H9 (cell line): ENCODE results near the gene C19orf47. TPM values are rescaled to one million over a fixed set of nuclear protein-coding genes. Genes with fewer than 3 reads are reported as not detected.

Experiments used
- DNase-seq: peaks from one replicate; pipeline ENCODE4 v3.0.0-alpha.2; 2017
- H2AFZ ChIP-seq: one replicate; pipeline ENCODE4 v1.6.1; 2013; ENCODE audit warnings: mild to moderate bottlenecking, low read length, control low read depth, moderate library complexity
- H2AK5ac ChIP-seq: 2 replicates; pipeline ENCODE4 v1.6.1; 2013; ENCODE audit warnings: low read length, control low read depth, mixed read lengths; ENCODE audit not compliant: insufficient read length
- H2BK120ac ChIP-seq: one replicate; pipeline ENCODE4 v1.6.1; 2013; ENCODE audit warnings: low read depth, mild to moderate bottlenecking, low read length, control low read depth, inconsistent platforms; ENCODE audit not compliant: poor library complexity, severe bottlenecking
- H2BK12ac ChIP-seq: 2 replicates; pipeline ENCODE4 v1.6.1; 2013; ENCODE audit warnings: low read length, control low read depth, mixed read lengths, low read depth; ENCODE audit not compliant: insufficient read length
- H2BK15ac ChIP-seq: 2 replicates; pipeline ENCODE4 v1.6.1; 2013; ENCODE audit warnings: low read depth, low read length, control low read depth
- H2BK20ac ChIP-seq: one replicate; pipeline ENCODE4 v1.6.1; 2013; ENCODE audit warnings: low read depth, mild to moderate bottlenecking, low read length, control low read depth, inconsistent platforms; ENCODE audit not compliant: poor library complexity, severe bottlenecking
- H2BK5ac ChIP-seq: 2 replicates; pipeline ENCODE4 v1.6.1; 2013; ENCODE audit warnings: low read length, control low read depth, mixed read lengths; ENCODE audit not compliant: insufficient read length
- H3K14ac ChIP-seq: 2 replicates; pipeline ENCODE4 v1.6.1; 2013; ENCODE audit warnings: low read length, control low read depth; ENCODE audit not compliant: insufficient read depth
- H3K18ac ChIP-seq: 2 replicates; pipeline ENCODE4 v1.6.1; 2013; ENCODE audit warnings: low read depth, mild to moderate bottlenecking, mixed read lengths, low read length, control low read depth; ENCODE audit not compliant: insufficient read length
- H3K23ac ChIP-seq: 2 replicates; pipeline ENCODE4 v1.6.1; 2013; ENCODE audit warnings: low read length, control low read depth, mixed read lengths, low read depth; ENCODE audit not compliant: insufficient read length
- H3K23me2 ChIP-seq: 2 replicates; pipeline ENCODE4 v1.6.1; 2013; ENCODE audit warnings: low read depth, mild to moderate bottlenecking, mixed read lengths, low read length, control low read depth; ENCODE audit not compliant: insufficient read length, poor library complexity, severe bottlenecking
- H3K27ac ChIP-seq: 2 replicates; pipeline ENCODE4 v1.5.1; 2013; ENCODE audit warnings: low read length, control low read depth, mixed read lengths, low read depth; ENCODE audit not compliant: insufficient read length
- H3K27me3 ChIP-seq: 2 replicates; pipeline ENCODE4 v1.6.1; 2013; ENCODE audit warnings: low read length, control low read depth, inconsistent platforms; ENCODE audit not compliant: insufficient read depth
- H3K4ac ChIP-seq: 2 replicates; pipeline ENCODE4 v1.6.1; 2013; ENCODE audit warnings: low read depth, mild to moderate bottlenecking, control low read depth, inconsistent platforms, low read length, moderate library complexity
- H3K4me1 ChIP-seq: 2 replicates; pipeline ENCODE4 v1.6.1; 2013; ENCODE audit warnings: low read length, control low read depth, inconsistent platforms; ENCODE audit not compliant: insufficient read depth
- H3K4me2 ChIP-seq: 2 replicates; pipeline ENCODE4 v1.6.1; 2013; ENCODE audit warnings: low read length, control low read depth, mixed read lengths; ENCODE audit not compliant: insufficient read length, insufficient read depth
- H3K56ac ChIP-seq: 2 replicates; pipeline ENCODE4 v1.6.1; 2013; ENCODE audit warnings: low read depth, mild to moderate bottlenecking, mixed read lengths, low read length, control low read depth; ENCODE audit not compliant: insufficient read length
- H3K79me1 ChIP-seq: 2 replicates; pipeline ENCODE4 v1.6.1; 2013; ENCODE audit warnings: low read depth, mild to moderate bottlenecking, moderate library complexity, low read length, control low read depth, inconsistent platforms; ENCODE audit not compliant: insufficient read depth, poor library complexity, severe bottlenecking
- H3K79me2 ChIP-seq: 2 replicates; pipeline ENCODE4 v1.6.1; 2013; ENCODE audit warnings: low read length, control low read depth, inconsistent platforms; ENCODE audit not compliant: insufficient read depth
- H3K9ac ChIP-seq: 2 replicates; pipeline ENCODE4 v1.6.1; 2013; ENCODE audit warnings: low read length, control low read depth, mixed read lengths; ENCODE audit not compliant: insufficient read length; ENCODE audit errors: extremely low read depth
- H3K9me3 ChIP-seq: one replicate; pipeline ENCODE4 v1.6.1; 2013; ENCODE audit warnings: low read depth, low read length, inconsistent platforms; ENCODE audit not compliant: control insufficient read depth
- H3T11ph ChIP-seq: one replicate; pipeline ENCODE4 v1.6.1; 2013; ENCODE audit warnings: mild to moderate bottlenecking, low read length, control low read depth, inconsistent platforms
- H4K20me1 ChIP-seq: one replicate; pipeline ENCODE4 v1.6.1; 2013; ENCODE audit not compliant: control insufficient read depth, insufficient read length, insufficient read depth
- H4K5ac ChIP-seq: 2 replicates; pipeline ENCODE4 v1.6.1; 2013; ENCODE audit warnings: low read depth, mild to moderate bottlenecking, mixed read lengths, low read length, control low read depth; ENCODE audit not compliant: insufficient read length
- H4K8ac ChIP-seq: replicated peaks from 2 replicates; pipeline ENCODE4 v1.6.1; 2013; ENCODE audit warnings: low read length, control low read depth, mixed read lengths, low read depth; ENCODE audit not compliant: insufficient read length
- H4K91ac ChIP-seq: 2 replicates; pipeline ENCODE4 v1.6.1; 2013; ENCODE audit warnings: low read depth, mild to moderate bottlenecking, moderate library complexity, mixed read lengths, low read length, control low read depth; ENCODE audit not compliant: insufficient read length
- H3K27ac Mint-ChIP-seq, 3 experiments: 2 replicates in 2 of 3; 3 replicates in 1 of 3; pipeline ENCODE4 v1.8.0; 2020 to 2021; ENCODE audit warnings: mixed read lengths in 3 of 3, mild to moderate bottlenecking in 1 of 3, moderate library complexity in 1 of 3
- H3K27me3 Mint-ChIP-seq: 2 replicates; pipeline ENCODE4 v1.8.0; 2021; ENCODE audit warnings: low read depth, mild to moderate bottlenecking, moderate library complexity, mixed read lengths
- H3K36me3 Mint-ChIP-seq, 3 experiments: 2 replicates in 2 of 3; 3 replicates in 1 of 3; pipeline ENCODE4 v1.8.0; 2020 to 2021; ENCODE audit warnings: low read depth in 3 of 3, mixed read lengths in 3 of 3; ENCODE audit not compliant: insufficient read depth in 1 of 3
- H3K4me1 Mint-ChIP-seq, 2 experiments: 2 replicates each; pipeline ENCODE4 v1.8.0; 2020; ENCODE audit warnings: mixed read lengths in 2 of 2
- H3K4me3 Mint-ChIP-seq, 2 experiments: 2 replicates in 1 of 2; 3 replicates in 1 of 2; pipeline ENCODE4 v1.8.0; 2020 to 2021; ENCODE audit warnings: mild to moderate bottlenecking in 2 of 2, mixed read lengths in 2 of 2, moderate library complexity in 1 of 2
- H3K9me3 Mint-ChIP-seq, 2 experiments: 2 replicates in 1 of 2; 3 replicates in 1 of 2; pipeline ENCODE4 v1.8.0; 2020; ENCODE audit warnings: mild to moderate bottlenecking in 2 of 2, mixed read lengths in 2 of 2, moderate library complexity in 1 of 2
- CTCF ChIP-seq: fragments of 200-600 bp; sonication (generic); conservative IDR thresholded peaks from 3 replicates; pipeline ENCODE4 v1.8.0; 2021; ENCODE audit warnings: antibody characterized with exemption, mild to moderate bottlenecking
- WGBS: extraction: QIAGEN DNeasy Blood & Tissue Kit; methylation state at CpG from one replicate; pipeline ENCODE4 v1.1.7; 2013; ENCODE audit warnings: missing lambda C conversion rate, low lambda C conversion rate, mixed read lengths; ENCODE audit not compliant: insufficient read length; ENCODE audit errors: extremely low coverage; 5-methylcytosine and 5-hydroxymethylcytosine counted together
- total RNA-seq: library from RNA; stranded (reverse); gene quantifications from 2 replicates; pipeline ENCODE4 v1.2.1, GENCODE V29; 2021

C19orf47 gene
- total RNA-seq, 1 experiment from 2014 or later = 19.4 TPM

GRCh38 chr19:40279761-40280607, 68.2 kb downstream of the C19orf47 start:
- H2BK120ac ChIP-seq = no peak overlapping the region
- H3K56ac ChIP-seq = no peak overlapping the region
- H3K79me2 ChIP-seq = peaks cover 17% of the 10 kb centered on the region
- TF ChIP-seq CTCF = no peak
- H4K8ac ChIP-seq = no peak overlapping the region
- no peaks in the 10 kb centered on the region for H4K20me1 ChIP-seq
- H2BK5ac ChIP-seq = peak overlapping the region; percentile 56
- peak overlapping the region; percentile 62; the same call in 1 of the 2 replicates for H3K14ac ChIP-seq
- no CpG with 5 or more reads among the region's 17 CpGs for WGBS
- H3K4me1 ChIP-seq = no peaks in the 10 kb centered on the region; the same call in 1 of the 2 replicates
- no peaks in the 10 kb centered on the region for H3K9me3 ChIP-seq
- H3K18ac ChIP-seq = no peak overlapping the region
- H4K91ac ChIP-seq = no peak overlapping the region
- H3T11ph ChIP-seq = no peak overlapping the region
- H3K9me3 Mint-ChIP-seq = no peaks in the 10 kb centered on the region
- no peak overlapping the region for H2AFZ ChIP-seq
- peak overlapping the region; percentile 65 to 93 (median 93); a peak in 6 of 7 replicates for H3K27ac Mint-ChIP-seq
- no peaks in the 10 kb centered on the region for H3K27me3 ChIP-seq
- H2BK15ac ChIP-seq = no peak overlapping the region
- H2BK20ac ChIP-seq = no peak overlapping the region
- H2AK5ac ChIP-seq = no peak overlapping the region
- peaks cover 1% of the 10 kb centered on the region; the same call in 1 of the 2 replicates for H3K27me3 Mint-ChIP-seq
- no peak overlapping the region for H3K23ac ChIP-seq
- H3K4ac ChIP-seq = no peak overlapping the region
- H3K36me3 Mint-ChIP-seq = peaks cover 0 to 2% (median 0%) of the 10 kb centered on the region in 3 experiments; a peak in 1 of 7 replicates
- no peak overlapping the region for H3K4me3 Mint-ChIP-seq
- no peak overlapping the region for H3K9ac ChIP-seq
- no peak overlapping the region for H3K4me2 ChIP-seq
- H3K23me2 ChIP-seq = peaks cover 5% of the 10 kb centered on the region
- H3K4me1 Mint-ChIP-seq = peaks cover 29 to 38% of the 10 kb centered on the region in 2 experiments
- DNase-seq = no peak
- peaks cover 8% of the 10 kb centered on the region for H3K79me1 ChIP-seq
- H2BK12ac ChIP-seq = no peak overlapping the region
- H3K27ac ChIP-seq = no peak overlapping the region
- H4K5ac ChIP-seq = no peak overlapping the region
